NCI-H128 (cell line): Measurements from ENCODE around the gene SCN8A.
"Not testable (repeated sequence)": the region's sequence is repeated elsewhere in the genome, so short reads cannot be mapped to it uniquely, and the experiment has no call there.

ENCODE experiments used
- DNase-seq: peaks from one replicate; lab custom pipeline; 2025; ENCODE audit not compliant: unreplicated experiment; lab: John Stamatoyannopoulos, UW

SCN8A gene

DNA sequence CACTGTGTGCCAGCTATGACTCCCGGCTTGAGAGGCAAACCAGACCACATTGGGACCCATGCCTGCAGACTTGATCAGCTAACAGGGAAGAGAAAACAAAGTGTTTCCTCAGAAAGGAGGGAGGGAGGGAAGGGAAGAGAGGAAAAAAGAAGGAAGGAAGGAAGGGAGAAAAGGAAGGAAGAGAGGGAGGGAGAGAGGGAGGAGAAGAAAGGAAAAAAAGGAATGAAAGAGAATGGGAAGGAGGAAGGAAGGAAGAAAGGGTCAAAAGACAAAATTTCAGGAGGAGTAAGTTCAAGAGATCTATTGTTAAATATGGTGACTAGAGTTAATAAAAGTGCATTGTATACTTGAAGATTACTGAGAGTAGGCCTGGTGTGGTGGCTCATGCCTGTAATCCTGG, 238.6 kb downstream of the SCN8A start:
- no peak for DNase-seq

DNA sequence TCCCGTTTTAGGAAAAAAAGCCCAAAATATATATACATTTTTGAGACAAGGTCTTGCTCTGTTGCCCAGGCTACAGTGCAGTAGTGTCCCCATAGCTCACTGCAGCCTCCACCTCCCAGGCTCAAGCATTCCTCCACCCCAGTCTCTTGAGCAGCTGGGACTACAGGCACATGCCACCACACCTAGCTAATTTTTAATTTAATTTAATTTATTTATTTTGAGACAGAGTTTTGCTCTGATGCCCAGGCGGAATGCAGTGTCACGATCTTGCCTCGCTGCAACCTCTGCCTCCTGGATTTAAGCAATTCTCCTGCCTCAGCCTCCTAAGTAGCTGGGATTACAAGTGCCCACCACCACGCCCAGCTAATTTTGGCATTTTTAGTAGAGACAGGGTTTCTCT, 240.8 kb downstream of the SCN8A start:
- DNase-seq = not testable (repeated sequence)

DNA sequence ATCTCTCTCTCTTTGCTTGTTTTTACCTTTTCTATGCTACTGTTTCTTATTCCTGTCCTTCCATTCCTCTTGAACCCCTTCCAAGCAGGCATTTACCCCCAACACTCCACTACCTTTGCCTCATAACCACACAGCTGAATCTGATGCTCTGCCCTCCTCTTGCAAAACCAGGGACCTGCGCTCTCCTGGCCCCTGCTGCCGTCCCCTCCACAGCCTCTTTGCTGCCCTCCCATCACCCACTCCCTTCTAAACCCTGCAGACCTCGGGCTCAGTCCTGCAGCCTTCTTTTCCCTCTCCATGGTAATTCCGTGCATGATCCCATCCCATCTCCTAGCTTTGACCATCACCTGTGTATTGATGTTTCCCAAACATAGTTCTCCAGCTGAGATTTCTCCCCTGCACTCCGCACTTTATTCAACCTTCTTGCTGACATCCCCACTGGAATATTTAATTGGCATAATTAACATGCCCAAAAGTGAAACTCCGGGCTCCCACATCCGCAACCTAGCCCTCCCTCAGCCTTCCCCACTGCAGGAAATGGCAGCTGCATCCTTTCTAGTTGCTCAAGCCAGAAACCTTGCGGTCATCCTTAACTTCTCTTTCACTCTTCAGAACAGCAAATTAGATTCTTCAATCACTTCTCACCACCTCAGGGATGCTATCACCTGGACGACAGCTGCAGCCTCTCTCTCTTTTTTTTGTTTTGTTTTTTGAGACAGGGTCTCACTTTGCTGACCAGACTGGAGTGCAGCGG, 241.5 kb downstream of the SCN8A start:
- DNase-seq = no peak

DNA sequence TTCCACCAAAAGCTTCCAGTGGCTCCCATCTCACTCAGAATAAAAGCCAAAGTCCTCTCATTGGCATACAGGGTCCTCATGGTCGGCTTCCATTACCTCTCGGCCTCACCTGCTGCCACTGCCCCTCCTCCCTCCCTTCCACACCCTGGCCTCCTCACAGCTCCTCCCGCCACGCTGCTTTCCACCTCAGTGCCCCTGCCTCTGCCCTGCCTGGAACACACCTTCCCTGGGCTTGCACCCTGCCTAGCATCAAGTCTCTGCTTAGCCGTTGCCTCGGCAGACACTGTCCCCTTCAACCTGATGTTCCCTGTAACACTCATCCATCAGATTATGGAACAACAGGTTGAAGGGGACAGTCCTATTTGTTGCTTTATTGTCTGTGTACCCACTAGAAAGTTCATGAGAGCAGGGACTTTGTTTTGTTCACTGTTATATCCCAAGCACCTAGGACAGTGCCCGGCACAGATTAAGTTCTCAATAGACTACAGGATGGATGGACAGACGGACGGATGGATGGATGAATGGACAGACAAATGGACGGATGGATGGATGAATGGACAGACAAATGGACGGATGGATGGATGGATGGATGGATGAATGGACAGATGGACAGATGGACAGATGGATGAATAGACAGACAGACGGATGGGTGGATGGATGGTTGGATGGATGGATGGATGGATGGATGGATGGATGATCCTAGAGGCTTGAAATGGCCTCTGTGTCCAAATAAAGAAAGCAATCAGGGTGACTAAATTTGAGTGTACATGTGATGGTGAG, 242.6 kb downstream of the SCN8A start:
- no peak for DNase-seq

DNA sequence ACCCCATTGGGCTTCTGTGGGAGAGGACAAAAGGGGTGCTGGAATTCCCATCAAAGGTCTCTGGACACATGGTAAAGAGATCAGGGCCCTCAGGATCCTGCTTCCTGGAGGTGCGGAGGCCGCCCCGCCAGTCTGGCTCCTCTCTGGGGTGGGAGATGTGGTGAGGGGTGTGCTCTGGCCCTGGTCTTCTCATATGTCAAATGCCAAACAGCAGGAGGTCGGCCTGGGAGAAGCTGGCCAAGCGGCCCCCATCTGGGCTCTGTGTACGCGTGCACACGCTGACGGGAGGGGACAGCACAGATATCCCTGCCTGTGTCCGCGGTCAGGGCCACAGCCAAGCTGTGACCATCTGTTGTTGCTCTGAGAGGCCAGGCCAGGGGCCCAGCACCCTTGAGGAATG, 243.4 kb downstream of the SCN8A start:
- no peak for DNase-seq

DNA sequence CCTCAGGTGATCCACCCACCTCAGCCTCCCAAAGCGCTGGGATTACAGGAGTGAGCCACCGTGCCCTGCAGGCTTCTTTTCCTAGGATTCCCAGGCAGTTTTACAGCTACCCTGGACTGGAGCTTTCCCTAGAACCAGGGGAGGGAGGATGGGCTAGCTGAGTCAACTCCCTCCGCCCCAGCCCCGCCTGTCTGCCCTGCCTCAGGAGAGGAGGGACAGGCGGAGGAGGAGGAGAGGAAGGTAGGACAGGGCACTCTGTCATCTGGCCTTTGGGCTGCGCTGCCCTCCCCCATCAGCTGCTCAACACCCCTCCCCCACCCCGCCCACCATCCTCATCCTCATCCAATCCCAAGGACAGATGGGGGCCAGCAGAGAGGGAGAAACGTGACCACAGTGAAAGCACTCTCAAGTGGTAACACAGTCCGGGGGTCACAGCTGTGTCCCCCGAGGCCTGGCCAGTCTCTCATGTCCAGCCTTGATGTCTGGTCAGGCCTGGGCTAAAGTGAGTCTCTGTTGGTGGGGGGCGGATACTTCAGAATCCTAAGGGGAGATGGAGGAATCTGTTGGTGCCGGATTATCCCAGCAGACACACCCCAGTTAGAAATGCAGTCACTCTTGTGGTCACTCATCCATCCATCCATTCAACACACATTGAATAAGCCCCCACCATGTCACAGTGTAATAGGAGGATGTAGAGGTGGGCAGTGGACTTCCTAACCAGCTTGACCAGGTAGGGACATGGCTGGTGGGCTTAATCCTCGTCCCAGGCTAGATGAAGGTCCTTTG, 245.2 kb downstream of the SCN8A start:
- no peak for DNase-seq

DNA sequence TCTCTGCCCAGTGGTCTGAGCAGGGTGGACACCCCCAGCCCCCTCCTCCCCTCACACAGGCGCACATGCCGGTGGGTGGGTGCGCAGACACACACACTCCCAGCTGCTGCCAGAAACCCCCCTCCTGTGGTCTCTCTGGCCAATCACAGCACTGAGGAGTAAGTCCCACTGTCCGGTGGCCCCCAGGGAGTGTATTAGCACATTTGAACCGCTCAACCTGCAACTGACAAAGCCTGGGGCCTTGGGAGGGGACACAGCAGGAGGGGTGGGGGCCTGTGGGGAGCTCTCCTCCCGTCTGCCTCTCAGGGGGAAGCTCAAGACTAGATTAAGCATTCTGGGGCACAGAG, 245.8 kb downstream of the SCN8A start:
- DNase-seq = no peak

DNA sequence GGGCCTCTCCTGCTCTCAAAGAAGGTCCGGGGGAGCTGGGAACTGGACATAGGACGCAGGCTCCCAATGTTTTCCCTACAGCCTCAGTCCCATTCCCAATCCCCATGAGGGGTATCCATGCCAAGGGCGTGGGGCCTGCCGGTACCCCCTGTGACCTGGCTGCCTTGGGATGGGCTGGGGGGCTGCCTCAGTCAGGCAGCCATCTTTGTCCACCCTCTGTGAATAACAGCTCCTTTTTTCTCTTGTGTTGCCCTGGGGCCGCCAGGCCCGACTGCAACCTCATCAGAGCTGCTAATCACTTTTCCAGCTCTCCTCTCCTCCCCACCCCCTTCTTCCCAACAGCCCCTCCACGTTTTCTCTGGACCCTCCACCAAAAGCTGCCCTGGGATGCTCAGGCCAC, 246.3 kb downstream of the SCN8A start:
- no peak for DNase-seq

DNA sequence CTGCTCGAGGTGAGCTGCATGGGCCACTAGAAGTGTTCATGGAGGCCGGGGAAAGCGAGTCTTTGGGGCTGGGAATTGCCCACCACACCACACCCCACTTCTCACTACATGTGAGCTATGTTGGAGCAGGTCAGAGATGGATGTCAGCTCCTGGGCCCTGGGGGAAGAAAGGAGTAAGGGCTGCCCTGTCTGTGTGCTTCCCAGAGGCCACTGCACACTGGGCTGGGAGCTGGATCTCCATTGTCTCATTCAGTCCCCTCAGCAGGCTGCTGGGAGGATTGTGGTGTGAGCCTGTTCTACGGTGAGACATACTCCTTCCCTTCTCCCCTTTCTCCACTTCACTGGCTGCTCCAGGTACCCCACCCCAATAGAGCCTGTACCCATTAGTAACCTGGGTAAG, 247.0 kb downstream of the SCN8A start:
- no peak for DNase-seq

DNA sequence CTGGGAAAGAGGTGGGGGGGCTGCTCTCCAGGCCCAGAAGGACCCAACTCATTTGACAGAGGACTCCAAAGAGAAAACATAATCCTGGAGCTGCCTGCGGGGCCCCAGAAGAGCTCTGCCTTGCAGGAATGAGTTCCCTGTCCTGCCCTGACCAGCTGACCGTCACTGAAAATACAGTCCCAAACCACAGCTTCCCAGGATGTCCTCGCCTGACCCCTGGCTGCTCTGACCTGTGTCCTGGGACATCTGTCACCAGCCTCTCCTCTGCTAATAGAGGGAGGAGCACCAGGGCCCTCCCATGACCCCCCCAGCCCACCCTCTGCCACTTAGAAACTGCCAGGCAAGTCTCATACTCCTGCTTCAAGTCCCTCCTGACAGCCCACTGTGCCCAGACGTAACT, 247.7 kb downstream of the SCN8A start:
- DNase-seq = no peak

DNA sequence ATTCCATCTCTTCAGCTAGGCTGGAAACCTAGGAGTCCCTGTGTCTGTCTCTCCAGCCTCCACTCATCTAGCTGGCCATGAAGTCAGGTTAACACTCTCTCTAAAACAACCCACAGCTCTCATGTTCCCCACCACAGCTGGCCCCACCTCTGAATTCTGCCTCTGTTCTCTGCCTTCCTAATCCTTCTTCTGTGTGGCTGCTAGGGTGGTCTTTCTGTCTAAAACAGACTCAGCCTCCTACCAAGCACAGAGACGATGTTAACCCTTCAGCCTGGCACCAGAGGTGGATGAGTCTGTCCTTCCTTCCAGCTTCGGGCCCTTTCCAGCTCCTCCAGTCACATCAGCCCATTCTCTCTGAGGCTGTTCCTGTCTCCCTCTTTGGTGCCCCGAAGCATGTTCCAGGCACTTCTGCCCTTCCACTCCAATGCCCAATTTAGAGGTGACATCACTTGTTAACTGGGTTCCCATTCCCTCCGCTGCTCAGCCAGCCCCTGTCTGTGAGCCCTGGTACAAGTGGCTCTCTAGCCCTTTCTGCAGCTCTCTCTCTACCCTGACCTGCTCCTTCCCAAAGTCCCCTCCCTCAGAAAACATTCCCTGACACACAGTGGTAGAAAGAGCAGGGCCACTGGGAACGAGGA, 248.4 kb downstream of the SCN8A start:
- DNase-seq = no peak

DNA sequence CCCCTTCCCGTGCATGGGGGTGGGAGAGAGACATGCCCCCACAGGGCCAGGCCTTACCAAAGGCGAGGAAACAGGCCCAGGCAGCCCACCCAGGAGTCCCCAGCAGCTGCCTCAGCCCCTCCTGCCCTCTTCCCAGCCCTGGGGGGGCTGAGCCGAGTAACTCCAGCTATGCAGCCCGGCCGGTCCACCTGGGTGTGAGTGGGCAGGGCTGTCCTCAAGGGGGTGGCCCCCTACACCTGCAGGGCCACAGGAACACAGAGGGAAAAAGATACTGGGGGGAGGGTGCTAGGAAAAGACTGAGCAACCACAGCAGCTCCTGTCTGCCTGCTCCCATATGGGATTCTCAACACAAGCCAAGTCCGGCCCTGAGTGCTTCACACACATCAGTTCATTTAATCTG, 249.9 kb downstream of the SCN8A start:
- DNase-seq = no peak

DNA sequence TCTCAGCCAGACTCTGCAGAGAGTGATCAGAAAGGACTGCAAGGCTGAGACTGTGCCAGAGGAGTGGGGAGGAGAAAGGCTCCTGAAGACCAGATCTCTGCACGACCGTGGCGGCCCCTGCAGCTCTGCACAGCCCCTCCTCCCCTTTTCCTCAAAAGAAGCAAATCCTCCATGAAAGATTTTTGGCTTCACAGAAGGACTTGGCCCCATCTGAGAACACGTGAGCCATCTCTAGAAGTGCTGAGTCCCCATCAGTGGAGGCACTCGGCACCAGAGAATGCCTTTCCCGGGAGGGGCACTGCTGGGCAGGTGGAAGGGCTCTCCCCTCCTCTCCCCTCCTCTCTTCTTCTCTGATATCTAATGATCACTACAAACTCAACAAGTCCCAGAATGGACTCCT, 250.7 kb downstream of the SCN8A start:
- no peak for DNase-seq

DNA sequence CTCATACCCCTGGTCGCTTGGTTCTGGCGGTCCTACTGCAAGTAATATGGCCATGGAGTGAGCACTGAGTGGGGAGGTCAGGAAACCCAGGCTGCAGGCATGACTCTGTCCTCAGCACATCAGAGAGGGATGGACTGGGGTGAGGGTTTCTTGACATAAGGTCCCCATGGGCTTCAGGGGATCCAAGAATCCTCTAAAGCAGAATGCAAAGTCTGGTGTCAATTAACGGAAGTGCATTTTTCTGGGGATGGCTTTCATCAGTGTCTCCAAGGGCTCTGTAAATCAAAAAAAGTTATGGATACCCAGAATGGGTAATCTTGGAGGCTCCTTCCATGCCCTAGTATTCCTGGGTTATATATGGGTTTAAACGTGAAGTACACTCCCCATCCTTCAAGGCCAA, 253.8 kb downstream of the SCN8A start:
- DNase-seq = no peak

DNA sequence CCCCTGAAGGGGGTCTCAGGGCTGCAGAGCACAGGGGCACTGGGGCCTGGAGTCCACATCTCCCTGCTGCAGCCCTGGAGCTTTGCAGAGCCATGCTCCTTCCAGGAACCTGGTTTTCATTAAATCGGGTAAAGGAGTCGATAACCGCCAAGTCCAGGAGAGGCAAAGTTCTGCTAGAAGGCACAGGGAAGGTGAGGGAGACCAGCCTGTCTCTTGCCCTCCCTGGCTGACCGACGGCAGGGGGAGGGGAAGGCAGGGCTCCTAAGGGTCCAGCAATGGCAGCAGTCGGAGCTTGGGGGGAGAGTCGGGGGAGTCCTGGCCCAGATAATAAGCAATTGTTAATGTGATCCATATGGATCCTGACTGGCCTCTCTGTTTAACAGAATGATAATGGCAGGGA, 254.4 kb downstream of the SCN8A start:
- no peak for DNase-seq

DNA sequence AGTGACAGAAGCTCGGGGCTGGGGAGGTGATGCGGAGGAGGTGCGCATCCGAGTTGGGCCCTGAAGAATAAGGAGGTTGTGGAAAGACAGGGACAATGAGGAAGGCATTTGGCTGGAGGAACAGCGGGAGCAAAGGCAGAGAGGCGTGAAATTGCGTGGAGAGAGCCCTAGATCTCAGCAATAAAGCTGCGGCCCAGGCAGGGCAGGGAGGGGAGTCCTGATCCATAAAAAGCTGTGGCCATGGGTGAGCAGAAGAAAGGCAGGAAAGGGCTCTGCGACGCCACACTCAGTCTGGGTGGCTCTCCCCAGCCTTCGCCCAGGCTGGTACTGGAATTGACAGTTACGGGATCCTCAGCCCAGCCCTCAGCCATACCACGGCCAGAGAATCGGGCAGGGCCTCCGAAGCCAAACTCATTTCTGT, 255.2 kb downstream of the SCN8A start:
- no peak for DNase-seq

DNA sequence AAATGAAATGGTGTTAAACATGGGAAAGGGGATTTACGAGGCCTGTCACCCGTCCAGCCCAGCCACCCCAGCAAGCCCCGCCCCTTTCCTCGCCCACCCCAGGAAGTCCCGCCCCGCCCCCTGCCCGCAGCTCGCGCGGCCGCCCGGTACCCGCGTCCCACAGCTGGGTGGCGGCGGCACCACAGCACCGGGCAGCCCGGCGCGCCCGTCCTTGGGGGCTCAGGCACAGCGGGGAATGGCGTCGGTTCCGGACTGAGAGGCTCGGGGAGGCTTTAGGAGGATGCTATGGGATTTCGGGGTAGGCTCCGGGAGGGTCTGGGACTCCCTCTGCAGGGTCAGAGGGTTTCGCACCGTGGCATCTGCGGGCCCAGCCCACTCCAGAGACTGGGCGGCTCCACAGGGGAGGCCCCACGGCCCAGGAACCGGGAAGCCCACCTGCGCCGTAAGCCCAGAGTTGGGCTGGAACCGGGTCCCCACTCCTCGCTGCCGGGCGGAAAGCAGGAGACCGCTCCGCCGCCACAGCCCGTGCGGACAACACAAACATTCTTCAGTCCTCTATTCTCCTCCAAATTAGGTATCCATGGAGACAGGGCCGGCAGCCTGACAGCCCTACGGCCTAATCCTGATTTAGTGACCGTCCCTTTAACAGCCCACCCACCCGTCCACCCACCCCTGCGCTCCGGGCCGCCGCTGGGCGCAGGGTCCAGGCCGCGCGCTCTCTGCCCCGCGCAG, 256.0 kb downstream of the SCN8A start:
- no peak for DNase-seq

DNA sequence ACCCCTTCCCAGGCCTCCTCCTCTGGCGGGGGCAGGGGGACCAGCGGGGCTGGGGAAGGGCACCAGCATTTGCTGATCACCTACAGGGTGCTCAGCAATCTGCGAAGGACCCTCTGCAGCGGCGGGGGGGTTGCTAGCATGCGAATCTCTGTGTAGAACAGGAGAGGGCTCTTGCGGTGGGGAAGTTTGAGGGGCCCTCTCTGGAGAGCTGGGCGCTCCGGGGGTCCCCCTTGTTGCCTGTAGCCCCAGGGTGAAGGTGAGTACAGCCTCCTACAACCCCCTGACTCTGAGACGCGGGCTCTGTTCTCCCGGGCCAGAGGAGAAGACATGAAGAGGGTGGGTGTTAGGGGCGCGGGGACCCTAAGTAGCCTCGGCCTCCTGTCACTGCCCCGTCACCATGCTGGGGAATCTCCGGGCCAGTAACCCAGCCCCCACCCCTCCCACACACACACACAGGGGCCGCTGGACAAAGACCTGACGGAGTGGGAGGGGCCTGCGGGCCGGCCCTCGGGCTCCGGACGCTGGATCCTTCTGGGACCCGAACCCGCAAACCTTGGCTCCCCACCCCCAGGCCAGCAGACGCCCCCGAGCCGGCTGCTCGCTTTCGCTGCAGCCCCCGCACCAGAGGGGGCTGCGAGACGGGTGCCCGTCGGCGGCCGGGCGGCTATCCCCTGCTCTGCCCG, 256.8 kb downstream of the SCN8A start:
- DNase-seq = no peak

DNA sequence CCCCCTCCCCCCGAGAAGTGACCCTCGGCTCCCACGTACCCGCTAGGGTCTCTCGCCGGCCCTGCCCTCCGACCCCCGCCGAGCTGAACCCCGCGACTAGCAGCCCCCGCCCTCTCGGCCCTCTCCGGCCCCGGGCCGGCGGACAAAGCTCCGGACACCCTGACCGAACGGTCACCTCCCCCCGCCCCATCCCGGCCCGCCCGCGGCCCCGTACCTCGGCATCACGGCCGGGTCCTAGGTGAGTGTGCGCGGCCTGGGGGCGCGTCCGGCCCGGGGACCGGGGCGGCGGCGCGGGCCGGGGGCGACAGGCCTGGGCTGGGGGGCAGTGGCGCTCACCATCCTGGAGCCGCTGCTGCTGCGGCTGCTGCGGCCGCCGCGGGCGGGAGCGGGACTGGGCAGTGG, 257.3 kb downstream of the SCN8A start, which contains the start of gene FIGNL2:
Gene FIGNL2, minus strand, starts transcription at position 393 of the 402 bp plus-strand sequence. CDS start 26,305 bp downstream, outside the sequence.
- no peak for DNase-seq
